GM21737 (cell line): ENCODE data around the gene SF3B3.
A peak's percentile ranks its signal among the peaks of the same experiment; 100 is the strongest.

Experiments used
- ATAC-seq: cut with Tn5 transposase; IDR thresholded peaks from one replicate; pipeline ENCODE4 v1.9.1; 2021; ENCODE audit warnings: mild to moderate bottlenecking, moderate library complexity; ENCODE audit not compliant: unreplicated experiment

SF3B3 gene

GRCh38 chr16:70563636-70564035 is 40.0 kb downstream of the SF3B3 start:
- no peak for ATAC-seq

- ATAC-seq = no peak
Observed at GRCh38 chr16:70565053-70565452, 41.4 kb downstream of the SF3B3 start.

- ATAC-seq = no peak
Observed at GRCh38 chr16:70568601-70569237, 45.1 kb downstream of the SF3B3 start.

- no peak for ATAC-seq
Observed at GRCh38 chr16:70569752-70570151, 46.1 kb downstream of the SF3B3 start.

GRCh38 chr16:70570967-70571570 is 47.5 kb downstream of the SF3B3 start:
- ATAC-seq = no peak

DNA sequence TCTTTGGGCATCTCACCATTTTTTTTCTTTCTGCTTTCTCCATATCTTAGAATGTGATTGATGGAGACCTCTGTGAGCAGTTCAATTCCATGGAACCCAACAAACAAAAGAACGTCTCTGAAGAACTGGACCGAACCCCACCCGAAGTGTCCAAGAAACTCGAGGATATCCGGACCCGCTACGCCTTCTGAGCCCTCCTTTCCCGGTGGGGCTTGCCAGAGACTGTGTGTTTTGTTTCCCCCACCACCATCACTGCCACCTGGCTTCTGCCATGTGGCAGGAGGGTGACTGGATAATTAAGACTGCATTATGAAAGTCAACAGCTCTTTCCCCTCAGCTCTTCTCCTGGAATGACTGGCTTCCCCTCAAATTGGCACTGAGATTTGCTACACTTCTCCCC is 48.0 kb downstream of the SF3B3 start:
- no peak for ATAC-seq

DNA sequence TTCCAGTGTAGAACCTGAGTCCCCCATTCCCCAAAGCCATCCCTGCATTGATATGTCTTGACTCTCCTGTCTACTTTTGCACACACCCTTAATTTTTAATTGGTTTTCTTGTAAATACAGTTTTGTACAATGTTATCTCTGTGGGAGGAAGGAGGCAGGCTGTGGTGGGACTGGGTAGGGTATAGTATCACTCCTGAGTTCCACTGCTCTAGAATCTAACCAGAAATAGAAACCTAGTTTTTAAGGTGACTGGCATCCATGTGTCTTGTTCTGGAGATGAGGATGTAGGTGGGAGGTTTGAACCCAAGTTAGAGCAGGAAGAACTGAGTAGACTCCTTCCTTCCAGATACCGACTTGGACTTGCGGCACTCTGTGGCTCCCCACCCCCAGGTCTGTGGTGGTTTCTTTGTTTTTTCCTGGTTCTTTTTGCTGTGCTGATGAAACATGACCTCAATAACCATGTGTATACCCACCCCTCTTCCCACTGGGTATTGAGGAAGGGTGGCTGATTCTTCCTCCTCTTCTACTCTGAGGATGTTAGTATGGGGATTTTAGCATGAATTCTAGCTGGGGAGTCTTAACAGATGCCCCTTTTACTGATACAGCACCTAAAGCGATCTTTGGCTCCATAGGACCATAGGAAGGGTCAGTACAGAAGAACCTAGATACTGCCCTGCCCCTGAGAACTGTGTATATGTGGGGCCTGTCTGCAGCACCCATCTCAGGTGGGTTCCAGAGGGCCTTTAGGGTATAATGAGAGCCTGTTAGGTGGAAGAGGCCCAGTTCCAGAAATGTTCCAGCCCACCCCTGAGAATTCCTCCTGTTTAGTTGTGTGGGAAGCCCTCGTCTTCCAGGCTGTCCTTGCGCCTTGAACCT is 48.7 kb downstream of the SF3B3 start:
- no peak for ATAC-seq

- ATAC-seq = no peak
Observed at GRCh38 chr16:70572926-70573270, 49.3 kb downstream of the SF3B3 start.

GRCh38 chr16:70573451-70574121 is 50.0 kb downstream of the SF3B3 start:
- no peak for ATAC-seq

DNA sequence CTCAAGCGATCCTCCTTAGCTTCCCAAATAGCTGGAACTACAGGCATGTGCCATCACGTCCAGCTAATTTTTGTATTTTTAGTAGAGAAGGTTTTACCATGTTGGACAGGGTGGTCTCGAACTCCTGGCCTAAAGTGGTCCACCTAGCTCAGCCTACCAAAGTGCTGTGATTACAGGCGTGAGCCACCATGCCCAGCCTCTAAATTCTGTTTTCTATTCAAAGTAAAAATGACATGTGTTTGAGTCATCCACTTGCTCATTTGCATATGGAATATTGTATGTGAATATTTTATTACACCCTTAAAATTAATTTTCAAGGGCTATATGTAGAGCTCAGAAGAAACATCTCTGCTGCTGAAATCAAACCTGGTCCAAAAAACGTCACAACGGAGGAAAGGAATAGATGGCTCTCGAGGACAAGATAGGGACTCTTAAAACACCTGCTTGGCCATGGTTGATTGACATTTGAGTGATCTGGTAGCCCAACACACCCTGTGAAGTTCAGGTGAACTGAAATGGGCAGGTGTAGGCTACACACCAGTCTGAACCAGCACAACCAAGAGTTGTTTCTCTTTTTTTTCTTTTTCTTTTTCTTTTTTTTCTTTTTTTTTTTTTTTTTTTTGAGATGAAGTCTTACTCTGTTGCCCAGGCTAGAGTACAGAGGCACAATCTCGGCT is 51.1 kb downstream of the SF3B3 start:
- no peak for ATAC-seq

GRCh38 chr16:70575376-70575775 is 51.8 kb downstream of the SF3B3 start:
- ATAC-seq = no peak

- ATAC-seq = peak; percentile 77
Observed at GRCh38 chr16:70576431-70577255, 53.0 kb downstream of the SF3B3 start.

GRCh38 chr16:70577256-70577698 is 53.7 kb downstream of the SF3B3 start:
- no peak for ATAC-seq

- ATAC-seq = no peak
Observed at GRCh38 chr16:70578035-70578434, 54.4 kb downstream of the SF3B3 start.

DNA sequence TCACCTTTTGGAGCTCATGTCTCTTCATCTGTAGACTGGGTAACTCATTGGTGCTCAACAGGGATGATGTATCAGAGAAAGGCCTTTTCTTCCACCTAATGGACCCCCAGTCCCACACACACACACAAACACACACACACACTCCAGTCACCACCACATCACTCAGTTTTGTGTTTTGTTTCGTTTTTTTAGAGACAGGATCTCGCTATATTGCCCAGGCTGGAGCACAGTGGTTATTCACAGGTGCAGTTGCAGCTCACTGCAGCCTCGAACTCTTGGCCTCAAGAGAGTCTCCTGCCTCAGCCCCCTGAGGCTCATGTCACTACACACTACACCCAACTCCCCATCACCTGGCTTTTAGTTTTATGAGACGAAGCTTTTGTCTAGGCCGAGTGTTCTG is 55.6 kb downstream of the SF3B3 start:
- no peak for ATAC-seq

DNA sequence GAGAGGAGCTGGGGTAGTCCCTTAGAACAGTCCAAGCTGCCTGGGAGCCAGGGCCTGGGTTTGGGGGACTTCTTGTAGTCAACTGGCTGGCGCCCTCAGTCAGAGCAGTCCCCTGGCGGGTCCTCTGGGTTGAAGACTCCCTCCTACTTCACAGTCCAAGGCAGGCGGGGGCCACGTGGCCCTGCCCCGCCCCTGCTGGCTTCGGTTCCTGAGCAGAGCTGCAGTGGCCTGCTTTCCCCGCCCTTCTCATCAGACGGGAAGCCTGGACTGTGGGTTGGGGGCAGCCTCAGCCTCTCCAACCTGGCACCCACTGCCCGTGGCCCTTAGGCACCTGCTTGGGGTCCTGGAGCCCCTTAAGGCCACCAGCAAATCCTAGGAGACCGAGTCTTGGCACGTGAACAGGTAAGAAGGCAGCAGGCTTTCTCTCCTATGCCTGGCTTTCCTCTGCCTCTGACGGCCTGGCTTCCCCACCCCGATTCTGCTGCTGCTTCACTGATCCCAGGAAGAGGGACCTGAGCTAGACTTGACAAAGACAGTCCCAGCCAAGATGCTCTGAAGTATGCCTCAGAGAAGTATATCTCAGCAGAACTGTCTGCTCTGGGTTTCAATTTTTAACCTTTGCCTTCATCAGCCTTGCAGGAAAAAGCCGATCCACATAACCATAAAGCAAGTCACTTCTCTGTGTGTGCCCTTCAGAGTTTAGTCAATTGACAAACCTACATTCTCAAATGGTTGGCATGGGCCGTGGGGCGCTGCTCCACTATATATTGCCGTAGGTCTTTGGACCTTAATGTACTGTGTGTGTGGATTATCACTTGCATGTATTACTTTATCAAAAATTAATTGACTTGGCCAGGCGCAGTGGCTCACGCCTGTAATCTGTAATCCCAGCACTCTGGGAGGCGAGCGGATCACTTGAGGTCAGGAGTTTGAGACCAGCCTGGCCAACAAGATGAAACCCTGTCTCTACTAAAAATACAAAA is 56.3 kb downstream of the SF3B3 start:
- no peak for ATAC-seq

- ATAC-seq = no peak
Observed at GRCh38 chr16:70582280-70582978, 58.8 kb downstream of the SF3B3 start.

- no peak for ATAC-seq
Observed at GRCh38 chr16:70586731-70587130, 63.1 kb downstream of the SF3B3 start.
